Measurements from ENCODE around the gene CAMK2A.

The CAMK2A gene

GRCh38 chr5:150289551-150290390 lies at the start of gene CAMK2A:
Gene CAMK2A, minus strand, starts transcription at chr5:150289773. Its CDS starts 148 bp downstream, at chr5:150289625.
- no peak for DNase-seq

- no peak for DNase-seq
These were observed 49.6 kb upstream of the CAMK2A start for GRCh38 chr5:150339165-150339564.

GRCh38 chr5:150338546-150338945 lies 49.0 kb upstream of the CAMK2A start:
- DNase-seq = no peak

DNA sequence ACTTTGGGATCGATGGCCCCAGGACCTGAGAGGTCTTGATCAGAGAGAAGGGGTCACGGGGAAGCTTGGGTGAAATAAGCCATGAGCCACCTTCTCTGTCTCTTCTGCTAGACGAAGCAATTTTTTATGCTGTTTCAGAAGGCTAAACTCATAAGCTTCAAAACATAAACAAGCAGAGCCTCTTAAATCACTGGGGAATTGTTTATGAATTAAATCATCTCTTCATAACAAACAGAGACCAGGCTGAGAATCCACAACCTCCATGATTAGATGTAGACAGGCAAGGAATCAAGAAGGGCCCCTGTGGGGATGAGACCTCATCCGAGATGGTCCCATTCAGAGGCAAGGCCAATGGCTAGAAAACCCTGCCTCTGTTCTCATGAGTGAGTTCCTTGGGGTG lies 46.2 kb upstream of the CAMK2A start:
- no peak for DNase-seq

DNA sequence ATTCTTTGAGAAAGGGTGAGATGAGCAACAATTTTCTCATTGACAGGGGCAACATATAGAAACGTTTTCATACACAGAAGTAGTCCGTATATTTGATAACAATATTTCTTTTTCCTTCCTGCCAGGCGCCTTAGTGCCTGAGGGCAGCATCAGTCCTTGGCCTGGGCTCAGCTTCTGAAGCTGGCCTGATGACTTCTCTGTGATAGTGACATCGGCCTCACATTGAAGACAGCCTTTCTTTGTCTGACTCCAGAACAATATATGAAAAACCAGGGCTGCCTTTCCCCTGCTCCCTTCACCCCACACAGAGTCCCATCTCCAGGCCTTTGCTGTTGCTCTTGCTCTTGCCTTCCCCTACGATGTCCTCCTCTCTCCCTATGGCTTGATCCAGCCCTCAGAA lies 43.8 kb upstream of the CAMK2A start:
- DNase-seq = no peak

- no peak for DNase-seq
These were observed 40.6 kb upstream of the CAMK2A start for GRCh38 chr5:150329881-150330876.

DNA sequence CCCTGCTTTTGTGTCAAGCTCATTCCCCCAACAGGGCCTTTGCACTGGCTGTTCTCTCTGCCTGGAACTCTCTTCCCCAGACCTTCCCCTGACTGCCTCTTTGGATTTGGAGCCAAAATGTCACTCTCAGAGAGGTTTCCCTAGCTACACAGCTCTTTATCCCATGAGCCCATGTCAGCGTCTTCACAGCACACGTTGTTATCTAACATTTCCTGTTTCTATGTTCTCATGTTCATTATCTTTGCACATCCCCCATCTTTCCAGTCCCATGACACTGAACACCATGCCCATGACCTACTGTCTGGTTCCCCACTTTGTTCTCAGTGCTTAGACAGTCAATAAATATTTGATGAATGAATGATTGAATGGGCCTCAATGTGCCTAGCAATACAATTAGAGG lies 39.5 kb upstream of the CAMK2A start:
- DNase-seq = no peak

GRCh38 chr5:150328515-150328914 lies 38.9 kb upstream of the CAMK2A start:
- no peak for DNase-seq

GRCh38 chr5:150327139-150327538 lies 37.6 kb upstream of the CAMK2A start:
- no peak for DNase-seq

DNA sequence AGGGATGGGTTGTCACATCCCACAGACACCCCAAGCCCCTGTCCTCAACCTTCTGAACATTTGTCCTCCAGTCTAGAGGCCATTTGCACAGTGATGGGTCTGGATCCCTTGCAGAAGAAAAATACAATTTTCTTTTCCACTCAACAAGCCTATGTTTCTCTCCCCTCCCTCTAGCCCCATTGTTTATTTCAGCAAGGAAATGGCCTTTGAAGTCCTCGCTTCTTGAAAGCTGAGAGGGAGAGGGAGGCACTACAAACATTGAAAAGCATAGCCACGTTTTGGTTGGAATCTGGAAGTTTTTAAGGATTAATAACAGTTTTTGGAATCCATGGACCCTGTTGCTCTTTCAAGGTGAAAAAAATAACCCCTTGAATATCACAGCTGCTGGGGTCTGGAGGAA lies 37.1 kb upstream of the CAMK2A start:
- no peak for DNase-seq

DNA sequence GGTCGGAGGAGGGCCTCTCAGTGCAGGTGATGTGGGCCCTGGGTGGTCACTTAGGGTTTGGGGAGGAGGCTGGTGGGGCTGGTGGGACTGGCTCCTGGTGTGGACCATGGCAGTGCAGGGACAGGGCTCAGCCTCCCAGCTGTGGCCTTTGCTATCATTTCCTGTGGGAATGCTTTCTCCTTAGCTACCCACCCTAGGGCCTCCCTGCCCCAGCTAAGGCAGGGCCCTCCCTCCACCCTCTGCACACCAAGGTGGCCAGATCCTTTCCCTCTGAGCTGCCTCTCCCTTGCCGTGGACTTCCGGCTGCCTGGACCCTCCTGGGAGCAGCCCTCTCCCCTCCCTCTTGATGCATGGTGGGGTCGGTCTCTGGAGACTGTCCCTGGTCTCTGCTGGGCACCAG lies 35.9 kb upstream of the CAMK2A start:
- no peak for DNase-seq

DNA sequence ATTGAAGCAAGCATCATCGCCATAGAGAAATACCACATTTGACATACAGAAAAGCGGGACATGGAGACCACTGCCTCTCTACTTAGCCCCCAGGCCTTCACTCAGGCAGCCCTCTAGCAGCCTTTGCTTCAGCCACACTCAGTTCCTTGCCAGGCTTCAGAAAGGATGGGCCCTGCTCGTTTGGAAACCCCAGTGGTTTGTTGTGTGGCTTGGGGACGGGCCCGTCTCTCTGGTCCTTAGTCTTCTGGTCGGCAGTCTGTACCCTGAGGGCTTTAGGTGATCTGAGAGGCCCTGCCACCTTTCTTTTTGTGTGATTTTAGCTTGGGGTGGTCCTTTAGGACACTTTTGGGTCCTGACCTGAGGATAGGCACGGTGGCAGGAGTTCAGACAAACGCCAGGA lies 34.2 kb upstream of the CAMK2A start:
- no peak for DNase-seq

- DNase-seq = no peak
These were observed 33.5 kb upstream of the CAMK2A start for GRCh38 chr5:150323092-150323491.

DNA sequence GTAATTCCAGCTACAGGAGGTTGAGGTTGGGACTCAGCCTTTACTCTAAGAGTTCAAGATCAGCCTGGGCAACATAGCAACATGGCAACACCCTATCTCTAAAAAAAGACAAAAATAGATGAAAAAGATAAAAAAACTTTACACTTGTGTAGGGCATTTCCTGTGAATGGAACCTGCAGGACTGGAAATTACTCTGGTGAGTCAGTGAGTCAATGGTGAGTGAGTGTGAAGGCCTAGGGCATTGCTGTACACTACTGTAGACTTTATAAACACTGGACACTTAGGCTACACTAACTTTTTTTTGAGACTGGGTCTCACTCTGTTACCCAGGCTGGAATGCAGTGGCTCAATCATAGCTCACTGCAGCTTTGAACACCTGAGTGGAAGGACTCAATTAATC lies 32.6 kb upstream of the CAMK2A start:
- no peak for DNase-seq

- no peak for DNase-seq
These were observed 32.2 kb upstream of the CAMK2A start for GRCh38 chr5:150321784-150322183.

GRCh38 chr5:150321211-150321610 lies 31.6 kb upstream of the CAMK2A start:
- no peak for DNase-seq

GRCh38 chr5:150320044-150320613 lies 30.6 kb upstream of the CAMK2A start:
- DNase-seq = no peak

GRCh38 chr5:150319484-150319790 lies 29.9 kb upstream of the CAMK2A start:
- no peak for DNase-seq

- no peak for DNase-seq
These were observed 29.3 kb upstream of the CAMK2A start for GRCh38 chr5:150318613-150319483.

DNA sequence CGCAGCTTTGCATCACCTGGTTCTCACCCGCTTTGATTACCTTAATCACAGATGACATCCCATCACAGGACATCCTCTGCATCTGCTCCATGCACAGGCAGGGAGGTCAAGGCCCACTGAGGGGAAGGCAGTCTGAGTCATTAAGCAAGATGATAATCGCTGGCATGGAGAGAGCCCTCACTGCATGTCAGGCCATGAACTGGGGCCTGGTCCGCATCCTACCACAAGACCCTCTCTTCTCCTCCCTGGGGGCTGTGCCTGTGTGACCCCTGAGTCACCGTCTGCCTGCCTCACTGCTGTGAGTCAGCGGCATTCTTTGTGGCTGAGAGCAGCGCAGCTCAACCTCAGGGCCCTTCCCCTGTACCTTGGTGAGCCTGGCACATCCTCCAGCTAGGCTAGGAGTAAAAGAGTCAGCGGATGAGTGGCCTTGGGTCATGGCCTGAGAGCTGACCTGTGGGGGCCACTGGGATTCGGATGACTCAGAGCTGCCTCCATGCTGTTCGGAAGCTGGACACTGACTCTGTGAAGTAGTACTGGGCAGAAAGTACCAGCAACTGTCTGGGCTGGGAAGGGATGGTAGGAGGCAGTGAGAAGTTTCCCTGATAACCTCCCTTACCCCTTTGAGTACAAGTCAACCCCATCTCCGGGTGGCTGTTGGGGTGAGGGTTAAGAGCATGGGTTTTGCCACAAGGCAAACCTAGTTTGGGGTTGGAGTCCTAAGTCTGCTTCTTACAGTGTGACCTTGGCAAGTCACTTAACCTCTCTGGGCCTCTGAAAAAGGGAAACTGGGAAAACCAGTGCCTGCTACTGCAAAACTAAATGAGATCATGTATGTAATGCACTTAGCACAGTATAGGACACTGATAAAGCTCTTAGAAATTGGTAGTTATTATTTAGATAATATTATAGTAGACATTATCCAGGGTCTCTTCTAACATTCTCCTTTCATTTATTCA lies 27.8 kb upstream of the CAMK2A start:
- no peak for DNase-seq

DNA sequence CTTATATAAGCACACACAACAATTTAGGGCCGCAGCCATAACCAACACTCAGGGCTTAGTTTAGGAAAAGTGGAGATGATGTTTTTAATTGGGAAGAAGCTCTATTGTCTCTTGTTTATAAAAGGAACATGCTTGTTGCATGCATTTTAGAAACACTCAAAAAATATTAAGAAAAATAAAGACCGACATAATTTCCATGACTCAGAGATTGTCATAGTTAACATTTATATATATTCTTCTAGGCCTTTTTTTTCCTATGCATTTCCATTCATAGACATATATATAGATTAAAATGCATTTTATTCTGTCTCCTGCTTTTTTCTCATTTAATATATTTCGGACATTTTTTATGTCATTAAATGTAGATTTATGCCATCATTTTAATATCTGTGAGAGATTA lies 26.7 kb upstream of the CAMK2A start:
- DNase-seq = no peak
